Gastrocnemius medialis (tissue), 4 donors: Measurements from ENCODE around the gene HPS5. TPM values are rescaled to one million over a fixed set of nuclear protein-coding genes. Genes with fewer than 3 reads are reported as not detected.
A peak's percentile ranks its signal among the peaks of the same experiment; 100 is the strongest.
"Not testable (repeated sequence)": the region's sequence is repeated elsewhere in the genome, so short reads cannot be mapped to it uniquely, and the experiment has no call there.

Experiments used
- ATAC-seq, 2 donors: fragments of 150-250 bp; one replicate each; pipeline ENCODE4 v1.9.1; 2016
- DNase-seq, 2 donors: peaks; one replicate each; pipeline ENCODE4 v3.0.0-alpha.2; 2019
- H3K27ac ChIP-seq, 4 donors: fragments of 200-600 bp; sonication (generic); 1 replicate in 1 of 4; 2 replicates in 3 of 4; pipeline ENCODE4 v1.5.1; 2016 to 2018; ENCODE audit warnings: mild to moderate bottlenecking in 2 of 4, moderate library complexity in 1 of 4
- H3K27me3 ChIP-seq, 3 donors: fragments of 200-600 bp; sonication (generic) in 2 of 3; 1 replicate in 1 of 3; 2 replicates in 2 of 3; pipeline versions ENCODE4 v1.5.1 to v1.6.0; 2016 to 2019; ENCODE audit warnings: mild to moderate bottlenecking in 1 of 3, moderate library complexity in 1 of 3
- H3K36me3 ChIP-seq, 2 donors: fragments of 200-600 bp; sonication (generic) in 1 of 2; one replicate each; pipeline ENCODE4 v1.5.1; 2017 to 2018
- H3K4me1 ChIP-seq, 2 donors: fragments of 200-600 bp; sonication (generic) in 1 of 2; one replicate each; pipeline ENCODE4 v1.5.1; 2016 to 2017; ENCODE audit warnings: mild to moderate bottlenecking in 2 of 2
- H3K4me3 ChIP-seq, 4 donors: fragments of 200-600 bp; sonication (generic) in 3 of 4; 1 replicate in 1 of 4; 2 replicates in 3 of 4; pipeline ENCODE4 v1.5.1; 2016 to 2019; ENCODE audit warnings: mild to moderate bottlenecking in 2 of 4
- H3K9me3 ChIP-seq, 3 donors: fragments of 200-600 bp; sonication (generic) in 2 of 3; 1 replicate in 1 of 3; 2 replicates in 2 of 3; pipeline ENCODE4 v1.5.1; 2016 to 2019
- CTCF ChIP-seq, 5 experiments: fragments of 450-650 bp in 3 of 5; fragments of 200-600 bp in 2 of 5; sonication (generic) in 2 of 5; IDR thresholded peaks in 4 of 5; conservative IDR thresholded peaks in 1 of 5; 1 replicate in 4 of 5; 2 replicates in 1 of 5; pipeline ENCODE4 v1.5.1; 2016 to 2019; ENCODE audit warnings: antibody characterized with exemption in 5 of 5, mild to moderate bottlenecking in 3 of 5, moderate library complexity in 3 of 5
- POLR2A ChIP-seq, 2 donors: fragments of 450-650 bp; IDR thresholded peaks; one replicate each; pipeline ENCODE4 v1.6.1; 2017; ENCODE audit warnings: antibody characterized with exemption in 2 of 2, mild to moderate bottlenecking in 2 of 2, moderate library complexity in 2 of 2
- in situ Hi-C, 4 donors: fragments of 200-750 bp; cut with MboI; loops; one replicate each; pipeline versions ENCODE4 v1.15.0 to v1.8.0; 2017; ENCODE audit warnings: low sequenced_read_pairs in 4 of 4
- intact Hi-C: fragments of 100-400 bp; cut with DNase I; formaldehyde crosslinking; loops from one replicate; pipeline ENCODE4 v1.15.1; 2023; ENCODE audit warnings: low total_unique reads
- total RNA-seq, 4 donors: library from RNA; depleted of rRNA; stranded (reverse); fragments of >200 nt; gene quantifications; one replicate each; pipeline versions ENCODE4 v1.1.0 to v1.2.3, GENCODE V29; 2016

Gene HPS5
- total RNA-seq, 4 donors from 2014 or later = 5.3 to 13.1 (median 9.7) TPM

DNA sequence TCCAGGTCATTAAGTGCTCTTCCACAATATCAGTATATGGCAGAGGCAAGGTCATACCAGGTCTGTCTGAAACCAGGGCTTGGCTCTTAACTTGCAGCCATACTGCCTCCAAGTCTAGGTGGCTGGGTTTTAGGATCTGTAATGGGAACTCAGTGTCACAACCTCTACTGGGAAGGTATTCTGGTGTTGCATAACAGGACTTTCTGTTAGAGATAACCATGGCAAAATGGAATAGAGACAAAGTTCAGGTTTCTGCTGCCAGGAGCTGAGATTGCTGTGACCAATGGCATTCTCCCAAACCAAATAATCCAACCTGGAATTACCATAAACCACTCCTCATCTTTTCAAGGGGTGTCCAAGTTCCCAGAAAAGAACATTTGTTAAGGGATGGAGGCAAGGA lies 62.7 kb downstream of the HPS5 start:
- TF ChIP-seq CTCF (IDR thresholded peaks at IDR 0.05 in 4 of 5, conservative IDR thresholded peaks at IDR 0.05 in 1 of 5) (no peak), POLR2A (IDR thresholded peaks at IDR 0.05) (no peak)
- no peaks in the 10 kb centered on the region for H3K27me3 ChIP-seq
- DNase-seq = peak in 1 of 2 donors; percentile 42
- H3K4me1 ChIP-seq = no peaks in the 10 kb centered on the region
- H3K27ac ChIP-seq = no peak overlapping the region
- in situ Hi-C loops (no loop called here), intact Hi-C loops (no loop called here)
- no peaks in the 10 kb centered on the region for H3K9me3 ChIP-seq
- ATAC-seq = peak in 1 of 2 donors; percentile 93
- H3K36me3 ChIP-seq = no peaks in the 10 kb centered on the region
- no peak overlapping the region for H3K4me3 ChIP-seq

DNA sequence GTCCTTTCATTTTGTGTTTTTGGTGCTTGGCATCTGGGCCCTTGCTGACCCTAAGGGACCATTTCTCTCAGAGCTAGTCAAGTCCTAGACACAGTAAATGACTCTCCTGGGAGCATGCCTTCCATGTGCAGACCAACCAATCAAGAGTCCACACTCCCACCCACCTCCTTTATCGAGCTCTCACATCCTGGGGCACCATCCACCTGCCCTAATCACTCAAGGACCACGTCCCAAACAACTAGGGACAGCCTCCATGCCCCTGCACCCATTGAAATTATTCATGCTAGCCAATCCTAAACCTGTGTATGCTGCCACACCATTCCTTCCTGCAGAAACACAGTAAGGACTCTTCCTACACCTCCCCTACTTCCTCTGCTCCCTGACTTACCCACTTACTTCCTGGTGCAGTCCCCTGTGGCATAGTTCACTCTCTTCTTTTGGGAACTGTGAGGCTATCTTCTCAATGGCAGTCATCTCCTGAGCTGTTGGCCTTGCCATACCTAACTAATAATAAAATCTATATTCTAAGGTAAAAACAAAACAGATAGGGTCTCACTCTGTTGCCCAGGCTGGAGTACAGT lies 67.1 kb downstream of the HPS5 start:
- intact Hi-C loops (no loop called here), in situ Hi-C loops (no loop called here)
- TF ChIP-seq CTCF (IDR thresholded peaks at IDR 0.05 in 4 of 5, conservative IDR thresholded peaks at IDR 0.05 in 1 of 5) (no peak), POLR2A (IDR thresholded peaks at IDR 0.05) (no peak)
- ATAC-seq (no peak), DNase-seq (no peak)
- Histone ChIP-seq H3K27me3 (no peaks in the 10 kb centered on the region), H3K27ac (no peak overlapping the region), H3K4me1 (no peaks in the 10 kb centered on the region), H3K4me3 (no peak overlapping the region), H3K9me3 (no peaks in the 10 kb centered on the region), H3K36me3 (no peaks in the 10 kb centered on the region)

- H3K4me1 ChIP-seq = no peaks in the 10 kb centered on the region
- no peaks in the 10 kb centered on the region for H3K27me3 ChIP-seq
- H3K9me3 ChIP-seq = no peaks in the 10 kb centered on the region
- DNase-seq (no peak), ATAC-seq (no peak)
- intact Hi-C loops (no loop called here), in situ Hi-C loops (no loop called here)
- TF ChIP-seq CTCF (IDR thresholded peaks at IDR 0.05 in 4 of 5, conservative IDR thresholded peaks at IDR 0.05 in 1 of 5) (no peak), POLR2A (IDR thresholded peaks at IDR 0.05) (no peak)
- no peak overlapping the region for H3K4me3 ChIP-seq
- H3K27ac ChIP-seq = no peak overlapping the region
- H3K36me3 ChIP-seq = no peaks in the 10 kb centered on the region
These were observed 68.1 kb downstream of the HPS5 start for GRCh38 chr11:18253778-18254338.

- in situ Hi-C loops = no loop called here
- no peak for DNase-seq
- TF ChIP-seq CTCF (IDR thresholded peaks at IDR 0.05 in 4 of 5, conservative IDR thresholded peaks at IDR 0.05 in 1 of 5) = no peak
- no peak for TF ChIP-seq POLR2A (IDR thresholded peaks at IDR 0.05)
- no peak overlapping the region for H3K4me3 ChIP-seq
- no peaks in the 10 kb centered on the region for H3K36me3 ChIP-seq
- H3K9me3 ChIP-seq = no peaks in the 10 kb centered on the region
- H3K27ac ChIP-seq = no peak overlapping the region
- no peaks in the 10 kb centered on the region for H3K4me1 ChIP-seq
- intact Hi-C loops = no loop called here
- no peaks in the 10 kb centered on the region for H3K27me3 ChIP-seq
- no peak for ATAC-seq
These were observed 68.7 kb downstream of the HPS5 start for GRCh38 chr11:18253233-18253632.

GRCh38 chr11:18248561-18248960 lies 73.4 kb downstream of the HPS5 start, which contains the start of gene SAA2:
Gene SAA2, minus strand, starts transcription at chr11:18248668. Its CDS starts 657 bp downstream, at chr11:18248011.
- Histone ChIP-seq H3K27me3 (no peaks in the 10 kb centered on the region), H3K36me3 (no peaks in the 10 kb centered on the region), H3K4me3 (no peak within 1 kb of the TSS), H3K4me1 (no peaks in the 10 kb centered on the region), H3K9me3 (no peaks in the 10 kb centered on the region), H3K27ac (peak within 1 kb of the TSS in 1 of 4 donors; percentile 41)
- DNase-seq (peak in 1 of 2 donors; percentile 81), ATAC-seq (peak; percentile 42 to 92)
- intact Hi-C loops (no loop called here), in situ Hi-C loops (no loop called here)
- TF ChIP-seq CTCF (IDR thresholded peaks at IDR 0.05 in 4 of 5, conservative IDR thresholded peaks at IDR 0.05 in 1 of 5) (no peak), POLR2A (IDR thresholded peaks at IDR 0.05) (no peak)

- H3K27ac ChIP-seq, H3K4me1 ChIP-seq, H3K4me3 ChIP-seq, intact Hi-C loops, ATAC-seq, DNase-seq, in situ Hi-C loops, H3K36me3 ChIP-seq, H3K9me3 ChIP-seq, H3K27me3 ChIP-seq: not testable (repeated sequence)
These were observed 74.8 kb downstream of the HPS5 start for GRCh38 chr11:18247191-18247581.
